IMR-90 (cell line): ENCODE measurements around the gene C3orf70. TPM values are rescaled to one million over a fixed set of nuclear protein-coding genes. Genes with fewer than 3 reads are reported as not detected.

ENCODE experiments used
- ATAC-seq: fragments of 200-7000 bp; cut with Tn5 transposase; 2 replicates; pipeline ENCODE4 v1.9.1; 2020; ENCODE audit warnings: low read depth, mild to moderate bottlenecking, moderate library complexity
- BruUV-seq: library from RNA; stranded (reverse); fragments of 400-500 nt; replicated peaks from 2 replicates; lab custom pipeline; 2021; lab: Mats Ljungman, UMichigan
- CTCF ChIA-PET: fragments of 300-600 bp; formaldehyde crosslinking; extraction: SDS; loops from one replicate; lab custom pipeline; 2021; ENCODE audit warnings: antibody characterized with exemption; lab: Yijun Ruan, JAX
- POLR2A ChIA-PET: fragments of 300-600 bp; sonication (Branson Sonifier 250); formaldehyde crosslinking; loops from one replicate; lab custom pipeline; 2022; ENCODE audit warnings: antibody characterized with exemption; ENCODE audit not compliant: unreplicated experiment; lab: Charles Lee
- DNase-seq: peaks from one replicate; pipeline ENCODE4 v3.0.0; 2013
- H2AFZ ChIP-seq: replicated peaks from 2 replicates; pipeline ENCODE3; 2013; ENCODE audit warnings: low read length, mild to moderate bottlenecking; ENCODE audit not compliant: poor library complexity
- H2AK5ac ChIP-seq: 2 replicates; pipeline ENCODE4 v1.6.1; 2013; ENCODE audit warnings: low read depth, low read length, inconsistent platforms
- H2AK9ac ChIP-seq: replicated peaks from 2 replicates; pipeline ENCODE3; 2013; ENCODE audit warnings: mild to moderate bottlenecking, low read depth, low read length, moderate library complexity; ENCODE audit not compliant: poor library complexity
- H2BK120ac ChIP-seq: 2 replicates; pipeline ENCODE4 v1.6.1; 2013; ENCODE audit warnings: low read depth, low read length, inconsistent platforms
- H2BK15ac ChIP-seq: 3 replicates; pipeline ENCODE4 v1.6.1; 2013; ENCODE audit warnings: low read depth, low read length, inconsistent platforms
- H2BK20ac ChIP-seq: 2 replicates; pipeline ENCODE4 v1.6.1; 2013; ENCODE audit warnings: low read depth, mild to moderate bottlenecking, inconsistent platforms, low read length, moderate library complexity
- H2BK5ac ChIP-seq: 2 replicates; pipeline ENCODE4 v1.6.1; 2013; ENCODE audit warnings: mild to moderate bottlenecking, low read depth, low read length, inconsistent platforms; ENCODE audit not compliant: poor library complexity, severe bottlenecking
- H3K14ac ChIP-seq: replicated peaks from 2 replicates; pipeline ENCODE4 v1.6.1; 2013; ENCODE audit warnings: low read depth, low read length, inconsistent platforms
- H3K18ac ChIP-seq: 2 replicates; pipeline ENCODE4 v1.6.1; 2013; ENCODE audit warnings: low read depth, low read length, control low read depth
- H3K23ac ChIP-seq: 2 replicates; pipeline ENCODE4 v1.6.1; 2013; ENCODE audit warnings: low read depth, low read length, inconsistent platforms
- H3K27ac ChIP-seq: 2 replicates; pipeline ENCODE4 v1.5.1; 2013; ENCODE audit warnings: mild to moderate bottlenecking, control low read depth, low read length; ENCODE audit not compliant: insufficient read depth
- H3K27me3 ChIP-seq: 2 replicates; pipeline ENCODE4 v1.6.1; 2013; ENCODE audit warnings: low read length; ENCODE audit not compliant: control insufficient read depth, insufficient read depth
- H3K36me3 ChIP-seq: 2 replicates; pipeline ENCODE4 v1.6.1; 2013; ENCODE audit warnings: low read length, mixed read lengths; ENCODE audit not compliant: control insufficient read depth, insufficient read depth
- H3K4ac ChIP-seq: 2 replicates; pipeline ENCODE4 v1.6.1; 2013; ENCODE audit warnings: low read depth, low read length, inconsistent platforms
- H3K4me1 ChIP-seq: 2 replicates; pipeline ENCODE4 v1.6.1; 2013; ENCODE audit warnings: low read length, mixed read lengths; ENCODE audit not compliant: control insufficient read depth, insufficient read depth
- H3K4me2 ChIP-seq: 2 replicates; pipeline ENCODE4 v1.6.1; 2013; ENCODE audit warnings: low read depth, mild to moderate bottlenecking, control low read depth, low read length, moderate library complexity
- H3K4me3 ChIP-seq: 2 replicates; pipeline ENCODE4 v1.5.1; 2013; ENCODE audit warnings: low read depth, mild to moderate bottlenecking, control low read depth, low read length, moderate library complexity; ENCODE audit not compliant: insufficient read depth
- H3K56ac ChIP-seq: 2 replicates; pipeline ENCODE4 v1.6.1; 2013; ENCODE audit warnings: low read length, inconsistent platforms; ENCODE audit not compliant: insufficient read depth; ENCODE audit errors: extremely low read depth
- H3K79me1 ChIP-seq, 2 experiments: 2 replicates each; pipeline ENCODE4 v1.6.1; 2013; ENCODE audit warnings: low read length in 2 of 2, inconsistent platforms in 1 of 2, low read depth in 1 of 2
- H3K9ac ChIP-seq: 2 replicates; pipeline ENCODE4 v1.6.1; 2013; ENCODE audit warnings: low read depth, low read length, control low read depth
- H3K9me1 ChIP-seq: 2 replicates; pipeline ENCODE4 v1.6.1; 2013; ENCODE audit warnings: low read length, inconsistent platforms; ENCODE audit not compliant: insufficient read depth
- H3K9me3 ChIP-seq: 2 replicates; pipeline ENCODE4 v1.6.1; 2013; ENCODE audit warnings: low read length; ENCODE audit not compliant: control insufficient read depth, insufficient read depth
- H4K20me1 ChIP-seq: 2 replicates; pipeline ENCODE4 v1.6.1; 2013; ENCODE audit warnings: low read length, inconsistent platforms; ENCODE audit not compliant: insufficient read depth
- H4K5ac ChIP-seq: 2 replicates; pipeline ENCODE4 v1.6.1; 2013; ENCODE audit warnings: mild to moderate bottlenecking, low read depth, low read length, control low read depth
- H4K8ac ChIP-seq, 2 experiments: 2 replicates each; pipeline ENCODE4 v1.6.1; 2013; ENCODE audit warnings: low read depth in 2 of 2, low read length in 2 of 2, control low read depth in 1 of 2, inconsistent platforms in 1 of 2
- H4K91ac ChIP-seq: 2 replicates; pipeline ENCODE4 v1.6.1; 2013; ENCODE audit warnings: low read depth, low read length, inconsistent platforms; ENCODE audit not compliant: insufficient read depth
- BHLHE40 ChIP-seq: fragments of 150-350 bp; IDR thresholded peaks from 2 replicates; pipeline ENCODE4 v1.6.1; 2016; ENCODE audit warnings: mild to moderate bottlenecking, low read depth, low read length
- CEBPB ChIP-seq: IDR thresholded peaks from 2 replicates; pipeline ENCODE4 v1.6.1; 2012; ENCODE audit warnings: low read depth, low read length, improper control_type of control experiment
- CHD1 ChIP-seq: IDR thresholded peaks from 2 replicates; pipeline ENCODE4 v1.6.1; 2012; ENCODE audit warnings: low read depth, low read length, improper control_type of control experiment
- FOS ChIP-seq: fragments of 150-350 bp; IDR thresholded peaks from 2 replicates; pipeline ENCODE4 v1.6.1; 2016; ENCODE audit warnings: low read depth, low read length
- MAFK ChIP-seq: IDR thresholded peaks from 2 replicates; pipeline ENCODE4 v1.6.1; 2012; ENCODE audit warnings: low read depth, low read length, improper control_type of control experiment
- MAZ ChIP-seq: IDR thresholded peaks from 2 replicates; pipeline ENCODE4 v1.6.1; 2012; ENCODE audit warnings: low read depth, mild to moderate bottlenecking, low read length, improper control_type of control experiment, moderate library complexity, borderline replicate concordance
- MXI1 ChIP-seq: IDR thresholded peaks from 2 replicates; pipeline ENCODE4 v1.6.1; 2012; ENCODE audit warnings: low read depth, mild to moderate bottlenecking, low read length, moderate library complexity, borderline replicate concordance
- NFE2L2 ChIP-seq: fragments of 150-350 bp; IDR thresholded peaks from 2 replicates; pipeline ENCODE4 v1.6.1; 2016; ENCODE audit warnings: low read depth, mild to moderate bottlenecking, low read length
- POLR2A ChIP-seq: IDR thresholded peaks from 2 replicates; pipeline ENCODE4 v1.6.1; 2012; ENCODE audit warnings: mild to moderate bottlenecking, low read depth, low read length
- RAD21 ChIP-seq: IDR thresholded peaks from 2 replicates; pipeline ENCODE4 v1.6.1; 2012; ENCODE audit warnings: low read length, improper control_type of control experiment
- RCOR1 ChIP-seq: IDR thresholded peaks from 2 replicates; pipeline ENCODE4 v1.6.1; 2012; ENCODE audit warnings: mild to moderate bottlenecking, low read length, improper control_type of control experiment; ENCODE audit not compliant: insufficient replicate concordance
- RFX5 ChIP-seq: IDR thresholded peaks from 2 replicates; pipeline ENCODE4 v1.8.0; 2012; ENCODE audit warnings: low read depth, mild to moderate bottlenecking, low read length, moderate library complexity
- SMC3 ChIP-seq: fragments of 150-350 bp; IDR thresholded peaks from 2 replicates; pipeline ENCODE4 v1.6.1; 2016; ENCODE audit warnings: low read depth, mild to moderate bottlenecking, antibody characterized with exemption, low read length, moderate library complexity
- WGBS, 2 experiments: methylation state at CpG; one replicate each; pipeline versions ENCODE4 v1.1.5 to v1.1.7; 2013; ENCODE audit warnings: missing lambda C conversion rate in 2 of 2; ENCODE audit not compliant: insufficient read length in 1 of 2; ENCODE audit errors: extremely low coverage in 2 of 2; 5-methylcytosine and 5-hydroxymethylcytosine counted together
- dilution Hi-C: fragments of 300-500 bp; cut with HindIII; formaldehyde crosslinking; loops from one replicate; pipeline ENCODE4 v1.14.3; 2018; ENCODE audit warnings: low sequenced_read_pairs; ENCODE audit not compliant: unreplicated experiment
- in situ Hi-C: fragments of 300-500 bp; cut with MboI; formaldehyde crosslinking; loops from 3 replicates; pipeline ENCODE4 v1.14.3; 2019; ENCODE audit warnings: low sequenced_read_pairs, inconsistent platforms, mixed read lengths
- intact Hi-C: fragments of 100-400 bp; cut with micrococcal nuclease; formaldehyde crosslinking; loops from 2 replicates; pipeline ENCODE4 v1.10.0; 2022
- polyA plus RNA-seq, 3 experiments: library from polyadenylated mRNA; depleted of rRNA; stranded (reverse); fragments of >200 nt; gene quantifications; 2 replicates each; pipeline ENCODE4 v1.2.3, GENCODE V29; 2012; ENCODE audit warnings: low replicate concordance in 1 of 3
- total RNA-seq: library from RNA; depleted of rRNA; stranded (reverse); fragments of >200 nt; gene quantifications from 2 replicates; pipeline ENCODE4 v1.2.3, GENCODE V29; 2012
- TF ChIP-seq, protein P1 (sequence below): fragments of 150-350 bp; IDR thresholded peaks from 2 replicates; pipeline ENCODE4 v1.6.1; 2016; ENCODE audit warnings: low read depth, mild to moderate bottlenecking, low read length, moderate library complexity, borderline replicate concordance
- TF ChIP-seq, protein P2 (sequence below): fragments of 150-350 bp; IDR thresholded peaks from 2 replicates; pipeline ENCODE4 v1.6.1; 2017; ENCODE audit warnings: mild to moderate bottlenecking, antibody characterized with exemption, low read length, low read depth
- TF ChIP-seq, protein P3 (sequence below): conservative IDR thresholded peaks from 2 replicates; pipeline ENCODE4 v1.5.1; 2012; ENCODE audit warnings: mild to moderate bottlenecking, low read depth, low read length, improper control_type of control experiment

The C3orf70 gene
- total and polyA plus RNA-seq, 2 of the 4 experiments (the other 2 are of a cell fraction), result 0.96 to 1.8 TPM

DNA sequence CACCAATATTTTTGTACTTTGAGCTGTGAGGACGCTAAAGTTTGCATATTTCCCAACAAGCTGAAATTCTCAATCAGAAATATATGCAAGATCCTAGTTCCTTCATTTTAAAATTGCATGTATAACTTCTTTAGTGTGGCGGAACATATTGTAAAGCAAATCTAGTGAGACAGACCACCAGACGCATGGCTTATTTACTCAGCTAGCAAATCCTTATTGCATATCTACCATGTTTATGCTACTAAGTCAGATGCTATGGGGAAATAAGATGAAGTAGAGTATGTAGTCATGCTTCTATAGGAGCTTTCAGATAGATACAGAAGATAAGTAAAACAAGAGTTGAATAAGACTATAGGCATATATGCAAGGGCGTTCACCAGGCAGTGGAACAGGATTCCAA, 62.0 kb downstream of the C3orf70 start:
- Histone ChIP-seq H3K9ac (no peak overlapping the region), H3K4ac (no peak overlapping the region), H3K4me1 (no peaks in the 10 kb centered on the region)

More for the DNA sequence above, 62.0 kb downstream of the C3orf70 start:
- Histone ChIP-seq H2AFZ (no peak overlapping the region), H4K20me1 (no peaks in the 10 kb centered on the region), H3K4me3 (no peak overlapping the region), H3K9me1 (no peaks in the 10 kb centered on the region), H3K4me2 (no peak overlapping the region), H2BK5ac (no peak overlapping the region), H3K36me3 (no peaks in the 10 kb centered on the region), H3K23ac (no peak overlapping the region), H3K56ac (no peak overlapping the region), H2BK120ac (no peak overlapping the region), H2BK15ac (no peak overlapping the region), H4K8ac (no peak overlapping the region), H2BK20ac (no peak overlapping the region), H3K9me3 (no peaks in the 10 kb centered on the region), H2AK5ac (no peak overlapping the region), H4K91ac (no peak overlapping the region), H3K14ac (no peak overlapping the region), H3K27ac (no peak overlapping the region), H3K18ac (no peak overlapping the region), H3K27me3 (no peaks in the 10 kb centered on the region), H2AK9ac (no peak overlapping the region), H4K5ac (no peak overlapping the region), H3K79me1 (no peaks in the 10 kb centered on the region)
- ChIA-PET POLR2A (no interaction called here), CTCF (no interaction called here)
- DNase-seq, result no peak
- dilution Hi-C loops, result no loop called here
- ATAC-seq, result no peak
- no peak for TF ChIP-seq MAZ
- TF ChIP-seq, protein P1, sequence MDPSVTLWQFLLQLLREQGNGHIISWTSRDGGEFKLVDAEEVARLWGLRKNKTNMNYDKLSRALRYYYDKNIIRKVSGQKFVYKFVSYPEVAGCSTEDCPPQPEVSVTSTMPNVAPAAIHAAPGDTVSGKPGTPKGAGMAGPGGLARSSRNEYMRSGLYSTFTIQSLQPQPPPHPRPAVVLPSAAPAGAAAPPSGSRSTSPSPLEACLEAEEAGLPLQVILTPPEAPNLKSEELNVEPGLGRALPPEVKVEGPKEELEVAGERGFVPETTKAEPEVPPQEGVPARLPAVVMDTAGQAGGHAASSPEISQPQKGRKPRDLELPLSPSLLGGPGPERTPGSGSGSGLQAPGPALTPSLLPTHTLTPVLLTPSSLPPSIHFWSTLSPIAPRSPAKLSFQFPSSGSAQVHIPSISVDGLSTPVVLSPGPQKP, result no peak
- no peak for TF ChIP-seq BHLHE40
- no peak for TF ChIP-seq RFX5
- no peak for TF ChIP-seq MXI1
- no peak for TF ChIP-seq FOS
- no peak for TF ChIP-seq NFE2L2
- TF ChIP-seq RCOR1, result no peak
- no peak for TF ChIP-seq MAFK
- no peak for TF ChIP-seq SMC3
- no peak for TF ChIP-seq CHD1
- TF ChIP-seq, protein P2, sequence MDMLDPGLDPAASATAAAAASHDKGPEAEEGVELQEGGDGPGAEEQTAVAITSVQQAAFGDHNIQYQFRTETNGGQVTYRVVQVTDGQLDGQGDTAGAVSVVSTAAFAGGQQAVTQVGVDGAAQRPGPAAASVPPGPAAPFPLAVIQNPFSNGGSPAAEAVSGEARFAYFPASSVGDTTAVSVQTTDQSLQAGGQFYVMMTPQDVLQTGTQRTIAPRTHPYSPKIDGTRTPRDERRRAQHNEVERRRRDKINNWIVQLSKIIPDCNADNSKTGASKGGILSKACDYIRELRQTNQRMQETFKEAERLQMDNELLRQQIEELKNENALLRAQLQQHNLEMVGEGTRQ, result no peak
- no peak for TF ChIP-seq POLR2A
- TF ChIP-seq, protein P3, sequence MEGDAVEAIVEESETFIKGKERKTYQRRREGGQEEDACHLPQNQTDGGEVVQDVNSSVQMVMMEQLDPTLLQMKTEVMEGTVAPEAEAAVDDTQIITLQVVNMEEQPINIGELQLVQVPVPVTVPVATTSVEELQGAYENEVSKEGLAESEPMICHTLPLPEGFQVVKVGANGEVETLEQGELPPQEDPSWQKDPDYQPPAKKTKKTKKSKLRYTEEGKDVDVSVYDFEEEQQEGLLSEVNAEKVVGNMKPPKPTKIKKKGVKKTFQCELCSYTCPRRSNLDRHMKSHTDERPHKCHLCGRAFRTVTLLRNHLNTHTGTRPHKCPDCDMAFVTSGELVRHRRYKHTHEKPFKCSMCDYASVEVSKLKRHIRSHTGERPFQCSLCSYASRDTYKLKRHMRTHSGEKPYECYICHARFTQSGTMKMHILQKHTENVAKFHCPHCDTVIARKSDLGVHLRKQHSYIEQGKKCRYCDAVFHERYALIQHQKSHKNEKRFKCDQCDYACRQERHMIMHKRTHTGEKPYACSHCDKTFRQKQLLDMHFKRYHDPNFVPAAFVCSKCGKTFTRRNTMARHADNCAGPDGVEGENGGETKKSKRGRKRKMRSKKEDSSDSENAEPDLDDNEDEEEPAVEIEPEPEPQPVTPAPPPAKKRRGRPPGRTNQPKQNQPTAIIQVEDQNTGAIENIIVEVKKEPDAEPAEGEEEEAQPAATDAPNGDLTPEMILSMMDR, result no peak
- TF ChIP-seq CEBPB, result no peak
- no peak for TF ChIP-seq RAD21
- WGBS, 2 experiments, result 100% methylated on average over 1 of the region's 4 CpGs; no CpG with 5 or more reads in 1 of the 2 experiments
- in situ Hi-C loops, result no loop called here
- intact Hi-C loops, result no loop called here
- BruUV-seq, result no TSS peak
